C4-2B (cell line): ENCODE results near the gene TBRG1.

Source experiments
- CTCF ChIP-seq: fragments of 450-650 bp; conservative IDR thresholded peaks from 2 replicates; pipeline ENCODE4 v1.5.1; 2017; ENCODE audit warnings: mild to moderate bottlenecking
- ZFX ChIP-seq: fragments of 450-650 bp; IDR thresholded peaks from 2 replicates; pipeline ENCODE4 v1.6.1; 2017

- TF ChIP-seq CTCF: no peak
- no peak for TF ChIP-seq ZFX
Observed at GRCh38 chr11:124672536-124673215, 50.0 kb downstream of the TBRG1 start.
